Measurements from ENCODE around the gene CHST7. TPM values are rescaled to one million over a fixed set of nuclear protein-coding genes. Genes with fewer than 3 reads are reported as not detected.
A peak's percentile ranks its signal among the peaks of the same experiment; 100 is the strongest.
"Not testable (repeated sequence)": the region's sequence is repeated elsewhere in the genome, so short reads cannot be mapped to it uniquely, and the experiment has no call there.

CHST7 gene, protein sequence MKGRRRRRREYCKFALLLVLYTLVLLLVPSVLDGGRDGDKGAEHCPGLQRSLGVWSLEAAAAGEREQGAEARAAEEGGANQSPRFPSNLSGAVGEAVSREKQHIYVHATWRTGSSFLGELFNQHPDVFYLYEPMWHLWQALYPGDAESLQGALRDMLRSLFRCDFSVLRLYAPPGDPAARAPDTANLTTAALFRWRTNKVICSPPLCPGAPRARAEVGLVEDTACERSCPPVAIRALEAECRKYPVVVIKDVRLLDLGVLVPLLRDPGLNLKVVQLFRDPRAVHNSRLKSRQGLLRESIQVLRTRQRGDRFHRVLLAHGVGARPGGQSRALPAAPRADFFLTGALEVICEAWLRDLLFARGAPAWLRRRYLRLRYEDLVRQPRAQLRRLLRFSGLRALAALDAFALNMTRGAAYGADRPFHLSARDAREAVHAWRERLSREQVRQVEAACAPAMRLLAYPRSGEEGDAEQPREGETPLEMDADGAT
- total RNA-seq = 1 to 10 TPM in 4 of 6 donors, under 1 TPM in 2; 0.65 to 2.1 (median 1.1) TPM
- 1 to 10 TPM in 1 of 2 donors, under 1 TPM in 1; 0.72 to 1.5 TPM for polyA plus RNA-seq

- TF ChIP-seq CTCF (IDR thresholded peaks at IDR 0.05) = no peak
- 7 to 30% methylated on average over 25 to 35 of the region's 35 CpGs for WGBS, 2 donors
- Histone ChIP-seq H3K4me3 (peak within 1 kb of the TSS; percentile 20 to 54 (median 32)), H3K36me3 (no peaks in the 10 kb centered on the region), H3K27me3 (no peaks in the 10 kb centered on the region), H3K9me3 (no peaks in the 10 kb centered on the region), H3K4me1 (no peaks in the 10 kb centered on the region), H3K27ac (no peak within 1 kb of the TSS)
- intact Hi-C loops (cut with DNase I) = no loop called here
- peak; percentile 77 to 90 (median 86) for ATAC-seq
- peak; percentile 10 to 73 (median 44) for DNase-seq
- FAIRE-seq = no peak
Observed at GRCh38 chrX:46573331-46573891, at the start of gene CHST7. Gene CHST7 (plus strand): TSS chrX:46573765. CDS start chrX:46573932, 167 bp downstream.

DNA sequence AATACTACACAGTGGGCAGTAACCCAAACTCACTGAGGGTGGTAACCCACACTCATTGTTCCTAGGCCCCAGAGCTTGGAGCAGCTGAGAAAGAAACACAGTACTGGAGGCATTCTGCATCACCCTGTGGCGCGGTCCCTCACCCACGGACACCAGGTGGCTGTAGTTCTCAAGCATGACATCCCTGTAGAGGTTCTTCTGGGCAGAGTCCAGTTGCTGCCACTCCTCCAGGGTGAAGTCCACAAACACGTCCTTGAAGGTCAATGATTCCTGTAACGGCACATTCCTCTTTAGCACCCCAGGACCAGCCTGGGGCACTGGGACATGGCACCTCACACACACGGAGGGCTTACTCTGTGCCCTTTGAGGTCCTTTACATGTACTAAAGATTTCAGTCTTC, 44.9 kb upstream of the CHST7 start:
- H3K36me3 ChIP-seq; FAIRE-seq; ATAC-seq; H3K27me3 ChIP-seq; intact Hi-C loops (cut with DNase I); DNase-seq; H3K27ac ChIP-seq; H3K4me3 ChIP-seq; H3K9me3 ChIP-seq; H3K4me1 ChIP-seq: not testable (repeated sequence)
- WGBS, 2 donors = 61 to 69% methylated on average over 6 of the region's 6 CpGs

DNA sequence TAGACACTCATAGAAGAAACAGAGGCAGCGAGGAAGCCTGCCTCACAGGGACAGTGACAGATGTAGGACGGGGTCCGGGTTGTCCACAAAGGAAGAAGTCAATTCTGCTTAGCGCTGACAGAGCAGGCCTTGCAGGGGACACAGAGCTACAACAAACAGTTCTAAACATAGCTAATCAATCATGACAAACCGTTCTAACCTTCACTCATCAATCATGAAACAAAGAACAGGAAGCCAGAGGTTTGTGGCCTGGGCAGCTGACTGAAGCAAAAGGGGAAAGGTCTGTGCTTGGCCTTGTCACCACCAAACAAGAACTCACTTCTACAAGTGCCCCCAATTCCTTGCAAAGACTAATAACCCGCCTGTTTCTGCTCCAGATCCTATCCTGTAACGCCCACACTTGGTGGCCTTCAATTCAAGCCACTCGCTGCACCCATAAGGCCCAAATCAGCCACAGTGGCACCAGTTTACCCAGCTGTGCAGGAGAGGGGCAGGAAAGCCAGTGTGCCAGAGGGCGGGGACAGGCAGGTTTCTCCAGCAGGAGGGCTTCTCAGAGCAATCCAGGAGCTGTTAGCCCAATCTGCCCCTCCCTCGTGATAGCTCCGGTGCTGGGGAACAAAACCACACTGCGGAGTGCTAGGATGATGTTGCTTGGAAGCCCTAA, 43.7 kb upstream of the CHST7 start:
- H3K4me3 ChIP-seq; H3K27me3 ChIP-seq; ATAC-seq; intact Hi-C loops (cut with DNase I); H3K27ac ChIP-seq; H3K36me3 ChIP-seq; H3K4me1 ChIP-seq; DNase-seq; H3K9me3 ChIP-seq; FAIRE-seq: not testable (repeated sequence)
- 76 to 86% methylated on average over 12 of the region's 12 CpGs for WGBS, 2 donors

- WGBS, 2 donors = 73 to 88% methylated on average over 1 of the region's 1 CpG
- FAIRE-seq; intact Hi-C loops (cut with DNase I); H3K36me3 ChIP-seq; H3K9me3 ChIP-seq; H3K27ac ChIP-seq; H3K27me3 ChIP-seq; DNase-seq; H3K4me1 ChIP-seq; ATAC-seq; H3K4me3 ChIP-seq: not testable (repeated sequence)
Observed at GRCh38 chrX:46530404-46530908, 43.1 kb upstream of the CHST7 start.

DNA sequence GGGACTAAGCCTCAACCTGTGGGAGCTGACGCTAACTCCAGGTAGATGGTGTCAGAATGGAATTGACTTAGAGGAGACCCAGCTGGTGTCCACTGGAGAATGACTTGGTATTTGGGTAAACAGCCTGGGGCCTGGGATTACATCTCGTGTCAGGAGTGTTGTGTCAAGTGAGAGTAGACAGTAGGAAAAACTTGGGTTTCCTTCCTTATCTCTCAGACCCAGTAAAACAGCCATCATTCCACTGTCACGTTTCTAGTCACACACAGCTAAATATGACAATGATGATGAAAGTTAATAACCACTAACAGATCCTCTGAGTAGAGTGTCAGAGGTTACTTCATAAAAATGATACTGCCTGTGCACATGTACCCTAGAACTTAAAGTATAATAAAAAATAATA, 42.1 kb upstream of the CHST7 start:
- Histone ChIP-seq H3K4me1 (no peaks in the 10 kb centered on the region), H3K36me3 (no peaks in the 10 kb centered on the region), H3K27ac (no peak overlapping the region), H3K4me3 (no peak overlapping the region), H3K27me3 (no peaks in the 10 kb centered on the region), H3K9me3 (no peaks in the 10 kb centered on the region)
- FAIRE-seq (no peak), DNase-seq (no peak), ATAC-seq (no peak)
- intact Hi-C loops (cut with DNase I) = no loop called here
- WGBS, 2 donors = 67 to 92% methylated on average over 3 of the region's 3 CpGs
- TF ChIP-seq CTCF (IDR thresholded peaks at IDR 0.05) = no peak

- H3K27ac ChIP-seq = no peak overlapping the region
- H3K9me3 ChIP-seq = no peaks in the 10 kb centered on the region
- H3K4me3 ChIP-seq = no peak overlapping the region
- no peaks in the 10 kb centered on the region for H3K36me3 ChIP-seq
- 88% methylated on average over 2 of the region's 2 CpGs for WGBS, 2 donors
- H3K4me1 ChIP-seq = peaks cover 0 to 10% (median 0%) of the 10 kb centered on the region in 3 donors
- ATAC-seq = no peak
- no peak for DNase-seq
- peaks cover 0 to 2% (median 0%) of the 10 kb centered on the region in 4 donors for H3K27me3 ChIP-seq
- no peak for TF ChIP-seq CTCF (IDR thresholded peaks at IDR 0.05)
- intact Hi-C loops (cut with DNase I) = no loop called here
- FAIRE-seq = no peak
Observed at GRCh38 chrX:46543441-46543840, 30.1 kb upstream of the CHST7 start.

GRCh38 chrX:46544527-46544926, 29.0 kb upstream of the CHST7 start:
- H3K27ac ChIP-seq; intact Hi-C loops (cut with DNase I); H3K27me3 ChIP-seq; ATAC-seq; FAIRE-seq; H3K36me3 ChIP-seq; H3K4me1 ChIP-seq; H3K9me3 ChIP-seq; DNase-seq: not testable (repeated sequence)
- WGBS, 2 donors = 26 to 41% methylated on average over 7 of the region's 7 CpGs
- peak overlapping the region; percentile 27 to 59 (median 48) for H3K4me3 ChIP-seq

Measured in pancreas (tissue), 10 donors.